ENCODE data around the gene A1BG.

The A1BG gene

GRCh38 chr19:58399903-58400302 lies 46.6 kb upstream of the A1BG start:
- CTCF ChIA-PET: no interaction called here
- POLR2A ChIA-PET: no interaction called here
- DNase-seq (ENCODE audit: extremely low spot score): no peak
- TF ChIP-seq LEF1 (IDR thresholded peaks at IDR 0.05; ENCODE audit: borderline replicate concordance): no peak

GRCh38 chr19:58398545-58398944 lies 45.3 kb upstream of the A1BG start:
- ChIA-PET POLR2A (no interaction called here), CTCF (no interaction called here)
- no peak for DNase-seq (ENCODE audit: extremely low spot score)

GRCh38 chr19:58398087-58398486 lies 44.8 kb upstream of the A1BG start:
- DNase-seq (ENCODE audit: extremely low spot score): no peak
- ChIA-PET CTCF (no interaction called here), POLR2A (interaction anchor here (1.0 kb wide), 1 partner anchor 121 kb away, joined by 3 read pairs; the partner anchor contains the start of gene ZBTB45)
- no peak for TF ChIP-seq SUZ12 (IDR thresholded peaks at IDR 0.05)
- no peak for TF ChIP-seq L3MBTL2 (conservative IDR thresholded peaks at IDR 0.05)
- TF ChIP-seq FOXK2 (IDR thresholded peaks at IDR 0.05): no peak
- no peak for TF ChIP-seq LEF1 (IDR thresholded peaks at IDR 0.05; ENCODE audit: borderline replicate concordance)
- TF ChIP-seq BHLHE40 (IDR thresholded peaks at IDR 0.05; ENCODE audit: borderline replicate concordance): no peak
- TF ChIP-seq SP1 (IDR thresholded peaks at IDR 0.05): no peak
- no peak for TF ChIP-seq CTBP1 (IDR thresholded peaks at IDR 0.05; ENCODE audit: borderline replicate concordance)
- TF ChIP-seq FOXA1 (IDR thresholded peaks at IDR 0.05): no peak
- TF ChIP-seq PKNOX1 (IDR thresholded peaks at IDR 0.05): no peak
- TF ChIP-seq TARDBP (IDR thresholded peaks at IDR 0.05): no peak
- TF ChIP-seq FOXM1 (IDR thresholded peaks at IDR 0.05; ENCODE audit: borderline replicate concordance): no peak
- no peak for TF ChIP-seq NFRKB (IDR thresholded peaks at IDR 0.05)
- no peak for TF ChIP-seq HDGF (IDR thresholded peaks at IDR 0.05; ENCODE audit: borderline replicate concordance)
- TF ChIP-seq ELF4 (IDR thresholded peaks at IDR 0.05): no peak
- no peak for TF ChIP-seq ARNT (IDR thresholded peaks at IDR 0.05)
- no peak for TF ChIP-seq ZNF384 (IDR thresholded peaks at IDR 0.05)

More at GRCh38 chr19:58398545-58398944, 45.3 kb upstream of the A1BG start:
- TF ChIP-seq HDGF (IDR thresholded peaks at IDR 0.05; ENCODE audit: borderline replicate concordance): no peak
- no peak for TF ChIP-seq TARDBP (IDR thresholded peaks at IDR 0.05)
- no peak for TF ChIP-seq FOXM1 (IDR thresholded peaks at IDR 0.05; ENCODE audit: borderline replicate concordance)
- no peak for TF ChIP-seq ARNT (IDR thresholded peaks at IDR 0.05)
- TF ChIP-seq SP1 (IDR thresholded peaks at IDR 0.05): no peak

GRCh38 chr19:58397533-58398037 lies 44.3 kb upstream of the A1BG start:
- TF ChIP-seq SP1 (IDR thresholded peaks at IDR 0.05): no peak
- no peak for TF ChIP-seq ELF4 (IDR thresholded peaks at IDR 0.05)
- no peak for TF ChIP-seq HDGF (IDR thresholded peaks at IDR 0.05; ENCODE audit: borderline replicate concordance)
- no peak for TF ChIP-seq TARDBP (IDR thresholded peaks at IDR 0.05)
- TF ChIP-seq FOXA1 (IDR thresholded peaks at IDR 0.05): no peak
- TF ChIP-seq FOXM1 (IDR thresholded peaks at IDR 0.05; ENCODE audit: borderline replicate concordance): no peak
- TF ChIP-seq ZNF384 (IDR thresholded peaks at IDR 0.05): no peak
- DNase-seq (ENCODE audit: extremely low spot score): no peak
- ChIA-PET CTCF (no interaction called here), POLR2A (interaction anchor here (1.0 kb wide), 1 partner anchor 122 kb away, joined by 3 read pairs; the partner anchor contains the start of gene ZBTB45)

- CTCF ChIA-PET: no interaction called here
- no peak for TF ChIP-seq LEF1 (IDR thresholded peaks at IDR 0.05; ENCODE audit: borderline replicate concordance)
- POLR2A ChIA-PET: interaction anchor here (1.0 kb wide), 1 partner anchor 122 kb away, joined by 3 read pairs; the partner anchor contains the start of gene ZBTB45
- no peak for DNase-seq (ENCODE audit: extremely low spot score)
Observed at GRCh38 chr19:58396691-58397532, 43.6 kb upstream of the A1BG start.

- ChIA-PET POLR2A (interaction anchor here (1.8 kb wide), 1 partner anchor 148 kb away, joined by 5 read pairs; the partner anchor contains the start of gene TRIM28), CTCF (no interaction called here)
- DNase-seq (ENCODE audit: extremely low spot score): no peak
- no peak for TF ChIP-seq FOXA1 (IDR thresholded peaks at IDR 0.05)
- TF ChIP-seq FOXK2 (IDR thresholded peaks at IDR 0.05): no peak
- no peak for TF ChIP-seq LEF1 (IDR thresholded peaks at IDR 0.05; ENCODE audit: borderline replicate concordance)
- no peak for TF ChIP-seq NFRKB (IDR thresholded peaks at IDR 0.05)
- no peak for TF ChIP-seq PKNOX1 (IDR thresholded peaks at IDR 0.05)
- TF ChIP-seq L3MBTL2 (conservative IDR thresholded peaks at IDR 0.05): no peak
- TF ChIP-seq ZNF384 (IDR thresholded peaks at IDR 0.05): no peak
- no peak for TF ChIP-seq ARNT (IDR thresholded peaks at IDR 0.05)
Observed at GRCh38 chr19:58395979-58396627, 42.8 kb upstream of the A1BG start.
